NCI-H146 treated with DMSO at 0.1 percent for 48 hours (cell line): ENCODE measurements around the gene PAX6.

ENCODE experiments used
- DNase-seq: peaks from one replicate; lab custom pipeline; 2025; ENCODE audit not compliant: unreplicated experiment; lab: John Stamatoyannopoulos, UW

The PAX6 gene

GRCh38 chr11:31798554-31799434 lies 12.3 kb downstream of the PAX6 start:
- DNase-seq: no peak

GRCh38 chr11:31798057-31798553 lies 13.0 kb downstream of the PAX6 start:
- DNase-seq: no peak

- no peak for DNase-seq
Measured at GRCh38 chr11:31797190-31798056, 13.7 kb downstream of the PAX6 start.

GRCh38 chr11:31796499-31797189 lies 14.5 kb downstream of the PAX6 start:
- DNase-seq: no peak

DNA sequence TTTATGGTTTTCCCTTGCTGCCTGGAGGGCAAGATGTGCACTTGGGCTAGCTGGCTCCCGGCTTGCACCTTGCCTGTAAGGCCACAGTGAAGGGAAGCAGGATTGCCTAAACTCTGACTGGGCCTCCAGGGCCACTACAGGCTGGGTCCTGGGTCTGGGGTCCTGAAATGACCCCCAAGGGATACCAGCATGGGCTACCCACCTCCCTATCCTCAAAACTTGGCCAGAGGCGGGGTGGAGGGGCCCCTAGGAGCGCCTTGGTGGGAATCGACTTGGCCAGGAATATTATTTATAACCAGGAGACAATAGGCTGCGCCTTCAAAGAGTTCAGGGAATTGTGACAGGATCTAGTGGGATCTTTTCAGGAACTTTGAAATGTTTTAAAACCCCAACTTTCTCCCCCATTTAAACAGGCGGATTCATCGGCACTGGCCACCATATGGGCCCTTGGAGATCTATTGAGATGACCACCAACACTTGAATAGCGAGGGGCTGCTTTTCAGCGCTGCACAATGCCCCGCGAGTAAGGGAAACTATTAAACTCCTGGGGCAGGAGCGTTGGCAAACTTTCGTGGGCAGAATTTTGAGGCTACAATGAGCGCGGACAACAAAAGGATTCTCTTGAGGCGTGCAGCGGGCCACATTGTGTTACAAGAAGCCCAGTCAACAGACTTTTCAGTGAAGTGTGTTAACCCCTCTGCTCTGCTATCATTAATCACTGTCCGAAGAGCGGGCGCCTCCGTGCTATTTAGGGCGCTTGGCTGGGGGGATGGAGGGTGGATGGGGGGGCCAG lies 15.2 kb downstream of the PAX6 start:
- DNase-seq: no peak

- DNase-seq: no peak
Measured at GRCh38 chr11:31794548-31794947, 16.6 kb downstream of the PAX6 start.

DNA sequence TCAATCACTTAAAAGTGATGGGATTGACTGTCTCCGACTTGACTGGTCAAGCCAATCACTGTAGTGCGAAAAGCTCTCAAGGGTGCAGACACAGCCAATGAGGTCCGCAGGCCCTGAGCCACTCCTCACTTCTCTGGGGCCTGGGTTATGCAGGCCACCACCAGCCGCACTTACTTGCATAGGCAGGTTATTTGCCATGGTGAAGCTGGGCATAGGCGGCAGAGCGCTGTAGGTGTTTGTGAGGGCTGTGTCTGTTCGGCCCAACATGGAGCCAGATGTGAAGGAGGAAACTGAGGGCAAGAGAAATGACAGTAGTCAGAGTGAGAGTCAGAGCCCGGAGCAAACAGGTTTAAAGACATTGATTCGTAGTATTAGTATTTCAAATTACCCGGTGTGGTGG lies 17.9 kb downstream of the PAX6 start:
- DNase-seq: no peak

- no peak for DNase-seq
Measured at GRCh38 chr11:31792456-31792855, 18.7 kb downstream of the PAX6 start.

- DNase-seq: no peak
Measured at GRCh38 chr11:31792036-31792435, 19.1 kb downstream of the PAX6 start.

- DNase-seq: no peak
Measured at GRCh38 chr11:31790649-31791048, 20.5 kb downstream of the PAX6 start.

- no peak for DNase-seq
Measured at GRCh38 chr11:31788085-31788484, 23.0 kb downstream of the PAX6 start.

GRCh38 chr11:31786996-31787685 lies 24.0 kb downstream of the PAX6 start:
- DNase-seq: no peak

- no peak for DNase-seq
Measured at GRCh38 chr11:31784611-31785010, 26.5 kb downstream of the PAX6 start.

GRCh38 chr11:31783252-31783651 lies 27.9 kb downstream of the PAX6 start:
- DNase-seq: peak; percentile 28

DNA sequence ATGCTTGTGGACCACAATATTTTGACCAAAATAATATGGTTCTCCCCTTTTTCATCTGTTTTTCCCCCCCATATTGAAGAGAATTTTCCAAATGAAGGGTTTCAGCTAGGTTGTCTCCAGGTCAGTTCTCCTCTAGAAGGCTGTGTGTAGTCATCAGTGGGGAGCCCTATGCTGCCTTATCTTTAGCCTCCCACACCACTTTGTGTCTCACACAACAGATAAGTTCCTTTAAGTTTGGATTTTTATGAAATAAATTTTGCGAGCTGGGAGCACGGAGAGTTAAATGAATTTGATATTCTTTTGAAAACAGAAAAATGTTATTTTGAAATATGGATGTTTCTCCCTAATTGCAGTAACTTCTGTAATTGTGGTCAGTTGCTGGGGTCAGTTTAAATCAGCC lies 28.9 kb downstream of the PAX6 start:
- DNase-seq: no peak

DNA sequence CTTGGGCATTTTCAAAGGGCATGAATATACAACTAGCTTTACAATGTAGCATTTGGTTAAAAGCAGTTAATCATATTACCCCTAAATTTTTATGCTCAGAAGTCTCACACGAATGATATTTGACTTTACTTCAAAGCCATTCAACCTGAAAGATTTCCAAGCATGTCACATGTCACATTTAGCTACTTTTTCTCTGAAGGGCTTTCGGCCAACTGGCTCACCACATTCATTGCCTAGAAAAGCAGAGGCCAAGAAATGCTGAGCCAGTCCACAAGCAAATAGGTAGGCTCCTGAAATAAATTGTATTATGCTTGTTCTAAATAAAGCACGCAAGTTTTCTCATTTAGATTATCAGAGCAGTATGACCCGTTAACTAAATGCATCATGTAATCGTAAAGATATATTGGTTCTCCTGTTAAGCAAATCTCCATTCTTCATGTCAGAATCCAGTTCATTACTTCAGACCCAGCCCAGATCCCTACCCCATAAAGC lies 30.6 kb downstream of the PAX6 start:
- DNase-seq: no peak

DNA sequence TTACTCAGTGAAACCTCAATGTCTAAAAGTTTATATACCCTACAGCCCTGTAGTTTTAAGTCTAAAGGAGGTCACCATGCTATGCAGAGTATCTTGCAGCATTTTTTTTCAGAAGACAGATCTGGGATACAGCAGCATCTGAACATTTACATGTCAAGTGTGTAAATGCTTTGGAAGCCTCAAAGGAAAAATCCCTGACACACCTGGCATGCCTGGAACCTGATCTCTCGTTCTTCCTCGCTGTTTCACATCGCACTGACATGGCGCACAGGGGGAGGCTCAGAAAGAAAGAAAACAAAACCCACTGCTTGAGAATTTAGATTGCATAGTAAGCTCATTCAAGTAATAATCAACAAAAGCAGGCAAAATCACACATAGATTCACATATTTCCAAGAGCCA lies 31.0 kb downstream of the PAX6 start:
- DNase-seq: no peak

DNA sequence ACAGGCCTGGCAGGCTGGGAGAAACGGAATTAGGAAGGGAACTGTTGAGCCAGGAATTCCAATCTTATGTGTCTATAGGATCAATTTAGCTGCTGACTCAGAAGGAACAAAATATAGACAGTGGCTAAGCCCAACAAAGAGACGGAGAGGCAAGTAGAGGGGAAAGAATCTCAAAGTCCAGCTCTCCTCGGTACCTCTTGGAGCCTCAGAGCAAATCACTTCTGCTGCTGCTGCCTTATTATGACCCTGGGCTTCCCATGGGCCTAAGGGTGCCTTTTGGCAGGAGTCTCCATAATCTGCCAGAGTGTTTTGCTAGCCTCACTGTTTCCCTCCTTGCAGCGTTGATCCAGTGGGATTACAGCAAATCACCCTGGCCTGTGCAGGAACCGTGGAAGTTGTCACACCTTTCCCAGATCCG lies 31.7 kb downstream of the PAX6 start:
- no peak for DNase-seq

DNA sequence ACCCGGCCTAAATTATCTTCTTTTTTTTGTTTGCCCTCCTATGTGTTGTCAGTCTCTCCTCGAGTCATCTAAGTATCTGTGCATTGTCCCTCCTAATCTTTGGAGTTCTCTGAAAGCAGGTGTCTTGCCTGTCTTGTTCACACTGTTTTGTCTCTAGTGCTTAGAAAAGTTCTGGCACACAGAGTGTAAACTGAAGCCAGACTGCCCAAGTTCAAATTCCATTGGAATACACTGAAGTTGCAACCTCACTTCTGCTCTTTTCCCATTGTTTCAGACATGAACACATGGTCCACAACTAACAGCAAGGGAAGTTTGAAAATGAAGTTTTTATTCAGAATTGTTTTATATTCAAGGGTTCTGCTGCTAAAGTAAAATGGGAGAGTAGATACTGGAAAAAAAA lies 38.7 kb downstream of the PAX6 start:
- DNase-seq: no peak
